Peyer's patch (tissue), 4 donors: Measurements from ENCODE around the gene RMRP.

ENCODE experiments used
- CTCF ChIP-seq, 6 experiments: fragments of 450-650 bp in 4 of 6; fragments of 200-600 bp in 2 of 6; sonication (generic) in 1 of 6; IDR thresholded peaks; one replicate each; pipeline ENCODE4 v1.5.1; 2017 to 2019; ENCODE audit warnings: antibody characterized with exemption in 6 of 6, mild to moderate bottlenecking in 3 of 6, moderate library complexity in 1 of 6
- POLR2A ChIP-seq, 2 donors: fragments of 450-650 bp; IDR thresholded peaks; one replicate each; pipeline ENCODE4 v1.5.1; 2017; ENCODE audit warnings: antibody characterized with exemption in 2 of 2, mild to moderate bottlenecking in 2 of 2, moderate library complexity in 2 of 2

GRCh38 chr9:35627575-35627974, 30.2 kb downstream of the RMRP start:
- TF ChIP-seq CTCF (IDR thresholded peaks at IDR 0.05), result no peak
- TF ChIP-seq POLR2A (IDR thresholded peaks at IDR 0.05), result no peak
